ENCODE results near the gene KRT9.
"Not testable (repeated sequence)": the region's sequence is repeated elsewhere in the genome, so short reads cannot be mapped to it uniquely, and the experiment has no call there.

KRT9 gene

GRCh38 chr17:41576740-41577139 lies 4.9 kb upstream of the KRT9 start:
- DNase-seq: not testable (repeated sequence)

GRCh38 chr17:41575336-41575735 lies 3.5 kb upstream of the KRT9 start:
- DNase-seq: no peak

- no peak for DNase-seq
Observed at GRCh38 chr17:41567317-41567716, 4.5 kb downstream of the KRT9 start.

- DNase-seq: no peak
Observed at GRCh38 chr17:41565338-41565737, 6.5 kb downstream of the KRT9 start.

- no peak for DNase-seq
Observed at GRCh38 chr17:41563607-41564170, 8.2 kb downstream of the KRT9 start.

GRCh38 chr17:41561554-41561953 lies 10.3 kb downstream of the KRT9 start:
- no peak for DNase-seq

GRCh38 chr17:41559548-41559947 lies 12.3 kb downstream of the KRT9 start:
- DNase-seq: no peak

- no peak for DNase-seq
Observed at GRCh38 chr17:41556931-41557330, 14.9 kb downstream of the KRT9 start.

- no peak for DNase-seq
Observed at GRCh38 chr17:41556306-41556705, 15.6 kb downstream of the KRT9 start.

GRCh38 chr17:41555105-41555887 lies 16.6 kb downstream of the KRT9 start:
- DNase-seq: no peak

- DNase-seq: no peak
Observed at GRCh38 chr17:41553987-41554680, 17.7 kb downstream of the KRT9 start.

- DNase-seq: no peak
Observed at GRCh38 chr17:41553176-41553575, 18.7 kb downstream of the KRT9 start.

GRCh38 chr17:41552455-41552854 lies 19.4 kb downstream of the KRT9 start:
- no peak for DNase-seq

GRCh38 chr17:41551365-41551764 lies 20.5 kb downstream of the KRT9 start:
- no peak for DNase-seq

GRCh38 chr17:41549596-41550039 lies 22.2 kb downstream of the KRT9 start:
- no peak for DNase-seq

GRCh38 chr17:41548844-41549595 lies 22.8 kb downstream of the KRT9 start:
- peak; percentile 90 for DNase-seq

- no peak for DNase-seq
Observed at GRCh38 chr17:41547921-41548843, 23.7 kb downstream of the KRT9 start.

- no peak for DNase-seq
Observed at GRCh38 chr17:41547378-41547841, 24.4 kb downstream of the KRT9 start.

GRCh38 chr17:41546819-41547218 lies 25.0 kb downstream of the KRT9 start:
- no peak for DNase-seq

GRCh38 chr17:41545829-41546410 lies 25.9 kb downstream of the KRT9 start:
- DNase-seq: no peak

- DNase-seq: no peak
Observed at GRCh38 chr17:41544935-41545334, 26.9 kb downstream of the KRT9 start.

GRCh38 chr17:41544491-41544892 lies 27.4 kb downstream of the KRT9 start:
- no peak for DNase-seq
